HG03045 (cell line): Measurements from ENCODE around the gene DPP9.
"Not testable (repeated sequence)": the region's sequence is repeated elsewhere in the genome, so short reads cannot be mapped to it uniquely, and the experiment has no call there.

Experiments used
- ATAC-seq: cut with Tn5 transposase; IDR thresholded peaks from one replicate; pipeline ENCODE4 v1.9.1; 2021; ENCODE audit warnings: mild to moderate bottlenecking, moderate library complexity; ENCODE audit not compliant: unreplicated experiment

DPP9 gene

DNA sequence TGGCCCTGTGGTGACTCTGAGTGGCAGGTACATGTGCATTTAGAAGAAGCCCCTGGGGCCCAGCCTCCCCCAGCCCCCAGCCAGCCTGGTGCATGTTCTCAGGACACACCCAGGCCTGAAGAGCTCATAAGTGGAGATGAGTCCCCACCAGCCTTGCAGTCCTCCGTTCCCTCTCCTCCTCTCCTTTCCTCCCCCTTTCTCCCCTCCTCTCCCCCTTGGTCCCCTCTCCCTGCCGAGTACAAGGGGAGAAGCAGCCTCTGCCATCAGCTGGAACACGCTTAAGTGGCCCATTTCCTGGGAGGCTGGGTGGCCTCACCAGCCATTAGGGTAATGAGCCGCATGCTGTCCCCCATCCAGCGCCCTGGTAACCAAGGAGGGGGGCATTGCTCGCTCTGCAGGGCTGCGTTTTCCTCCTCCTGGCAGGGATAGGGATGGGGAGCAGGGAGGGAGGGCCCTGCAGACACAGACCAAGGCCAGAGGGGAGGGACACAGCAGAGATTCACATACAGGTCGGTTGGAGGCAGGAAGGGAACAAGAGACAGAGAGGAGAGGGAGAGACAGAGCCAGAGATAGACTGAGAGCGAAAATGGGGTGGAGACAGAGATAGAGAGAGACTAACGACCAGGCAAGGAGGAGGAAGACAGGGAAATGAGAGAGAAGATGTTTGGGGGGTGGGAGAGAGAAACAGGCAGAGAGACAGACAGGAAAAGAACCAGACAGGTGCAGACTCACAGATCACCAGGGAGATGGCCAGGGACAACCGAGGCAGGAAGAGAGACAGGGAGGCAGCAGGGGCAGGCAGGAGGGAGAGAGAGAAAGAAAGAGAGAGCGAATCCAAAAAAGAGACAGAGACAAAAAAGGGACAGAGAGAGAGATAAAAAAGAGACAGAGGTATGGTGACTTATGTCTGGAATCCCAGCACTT lies 19.3 kb upstream of the DPP9 start:
- ATAC-seq = no peak

DNA sequence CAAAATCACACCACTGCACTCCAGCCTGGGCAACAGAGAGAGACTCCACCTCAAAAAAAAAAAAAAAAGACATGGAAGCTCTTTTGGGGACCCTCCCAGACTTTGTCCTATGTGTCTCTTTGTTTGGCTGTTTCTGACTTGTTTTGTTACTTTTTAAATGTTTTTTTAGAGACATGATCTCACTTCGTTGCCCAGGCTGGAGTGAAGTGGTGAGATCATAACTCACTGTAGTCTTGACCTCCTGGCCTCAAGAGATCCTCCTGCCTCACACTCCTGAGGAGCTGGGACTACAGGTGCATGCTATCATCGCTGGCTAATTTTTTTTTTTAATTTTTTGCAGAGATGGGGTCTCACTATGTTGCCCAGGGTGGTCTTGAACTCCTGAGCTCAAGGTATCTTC lies 16.4 kb upstream of the DPP9 start:
- ATAC-seq = no peak

DNA sequence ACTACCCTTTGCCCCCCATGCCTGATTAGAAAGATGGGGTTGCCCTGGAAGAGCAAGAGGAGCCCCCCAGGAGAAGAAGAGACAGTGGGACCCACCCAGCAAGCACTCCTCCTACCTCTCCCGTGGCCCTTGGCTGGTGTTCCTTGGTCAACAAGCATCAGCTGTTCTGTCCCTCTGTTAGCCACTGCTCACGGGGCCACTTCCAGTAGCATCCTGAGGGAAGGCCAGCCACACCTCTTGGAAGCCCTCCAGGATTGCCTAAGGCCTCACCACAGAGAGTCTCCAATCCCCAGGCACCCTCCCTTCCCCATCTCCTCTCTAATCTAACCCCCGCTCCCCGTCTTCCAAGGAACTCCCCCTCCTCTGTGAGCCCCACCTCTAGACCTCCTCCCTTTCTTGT lies 15.1 kb upstream of the DPP9 start:
- ATAC-seq = no peak

DNA sequence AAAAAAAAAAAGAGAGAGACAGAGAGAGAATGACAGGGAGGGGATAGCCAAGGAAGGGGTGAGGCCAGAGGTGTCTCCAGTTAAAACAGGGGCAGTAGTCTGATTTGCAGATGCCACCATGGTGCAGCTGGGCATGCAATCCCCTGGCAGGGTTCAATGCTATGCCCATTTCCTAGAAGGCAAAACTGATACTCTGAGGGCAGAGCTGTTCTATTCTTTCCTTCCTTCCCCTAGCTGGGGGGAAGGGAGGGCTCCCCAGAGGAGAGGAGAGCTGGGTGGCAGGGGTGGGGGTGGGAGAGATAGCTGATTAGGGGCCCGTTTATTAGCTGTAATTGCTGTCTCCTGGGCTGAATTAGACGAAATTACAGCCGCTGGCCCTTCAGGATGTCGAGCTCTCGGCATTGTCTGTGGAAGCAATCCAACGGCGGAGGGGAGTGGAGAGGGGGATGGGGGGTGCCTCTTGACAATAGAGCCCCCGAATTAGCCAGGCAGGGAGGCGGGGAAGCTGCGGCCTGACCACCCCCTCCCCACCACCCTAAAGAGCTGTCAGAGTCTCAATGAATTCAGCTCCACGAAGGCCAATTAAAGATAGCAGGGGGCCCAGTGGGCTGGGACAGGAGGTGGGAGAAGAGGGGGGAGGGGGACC lies 14.4 kb upstream of the DPP9 start:
- ATAC-seq = no peak

DNA sequence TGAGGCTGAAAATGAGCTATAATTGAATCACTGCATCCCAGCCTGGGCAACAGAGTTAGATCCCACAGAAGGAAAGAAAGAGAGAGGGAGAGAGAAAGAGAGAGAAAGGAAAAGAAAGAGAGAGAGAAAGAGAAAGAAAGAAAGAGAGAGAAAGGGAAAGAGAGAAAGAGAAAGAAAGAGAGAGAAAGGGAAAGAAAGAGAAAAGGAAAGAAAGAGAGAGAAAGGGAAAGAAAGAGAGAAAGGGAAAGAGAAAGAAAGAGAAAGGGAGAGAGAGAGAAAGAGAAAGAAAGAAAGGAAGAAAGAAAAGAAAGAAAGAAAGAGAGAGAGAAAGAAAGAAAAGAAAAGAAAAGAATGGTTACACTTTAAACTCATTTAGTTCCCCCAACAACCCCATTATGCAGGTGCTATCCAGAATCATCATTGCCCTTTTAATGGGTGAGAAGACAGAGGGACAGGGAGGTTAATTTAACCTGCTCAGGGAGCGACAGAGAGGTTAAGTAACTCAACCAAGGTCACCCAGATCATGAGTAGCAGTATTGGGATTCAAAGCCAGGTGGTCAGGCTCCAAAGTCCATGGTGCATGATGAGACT lies 10.2 kb upstream of the DPP9 start:
- no peak for ATAC-seq

DNA sequence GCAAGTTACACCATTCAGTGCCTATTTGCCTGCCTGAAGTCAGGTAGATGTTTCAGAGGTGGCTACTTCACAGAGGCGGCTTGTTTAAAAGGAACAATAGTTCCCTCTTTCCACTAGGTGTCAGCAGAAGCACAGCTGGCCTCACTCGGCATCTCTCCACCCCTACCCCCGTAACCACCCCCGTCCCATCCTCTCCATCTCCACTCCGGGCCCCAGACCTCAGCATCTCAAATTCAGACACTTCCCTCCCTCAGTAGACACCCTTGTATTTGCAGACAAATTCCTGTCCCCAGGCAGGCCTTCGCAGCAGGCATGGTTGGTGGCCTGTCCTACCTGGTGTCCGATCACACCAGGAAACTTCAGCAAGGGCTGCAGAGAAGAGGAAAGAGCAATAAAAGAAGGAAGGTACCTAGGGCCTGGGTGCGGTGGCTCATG lies 9.1 kb upstream of the DPP9 start:
- no peak for ATAC-seq

DNA sequence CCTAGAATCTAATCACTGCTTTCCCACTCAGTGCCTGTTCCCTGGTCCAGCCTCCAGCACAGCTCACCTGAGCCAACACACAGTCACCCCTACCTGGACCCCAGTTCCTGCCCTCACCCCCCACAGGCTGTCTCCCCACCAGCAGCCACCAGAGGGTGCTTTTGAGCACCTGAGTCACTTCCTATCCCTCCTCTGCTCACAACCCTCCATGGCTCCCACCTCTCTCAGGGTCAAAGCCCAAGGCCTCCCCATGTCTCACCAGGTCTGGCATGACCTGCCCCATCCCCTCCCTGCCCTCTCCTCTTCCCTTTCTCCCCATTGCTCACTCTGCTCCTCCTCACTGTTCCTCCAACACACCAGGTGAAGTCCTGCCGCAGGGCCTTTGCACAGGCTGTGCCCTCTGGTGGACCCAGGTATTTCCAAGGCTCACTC lies 7.1 kb upstream of the DPP9 start:
- no peak for ATAC-seq

DNA sequence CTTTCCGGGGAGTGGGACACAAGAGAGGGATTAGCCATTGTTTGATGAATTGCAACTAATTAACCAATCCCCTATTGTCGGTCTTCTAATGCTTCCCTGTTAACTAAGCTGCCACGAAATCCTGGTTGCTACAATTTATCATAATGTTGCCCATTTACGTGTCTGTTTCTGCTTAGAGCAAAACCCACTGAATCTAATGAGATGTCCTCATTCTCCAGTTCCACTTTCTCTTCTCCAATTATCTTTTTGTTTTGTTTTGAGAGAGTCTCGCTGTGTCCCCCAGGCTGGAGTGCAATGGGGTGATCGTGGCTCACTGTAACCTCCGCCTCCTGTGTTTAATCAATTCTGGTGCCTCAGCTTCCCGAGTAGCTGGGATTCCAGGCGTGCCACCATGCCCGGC lies 5.2 kb upstream of the DPP9 start:
- no peak for ATAC-seq

DNA sequence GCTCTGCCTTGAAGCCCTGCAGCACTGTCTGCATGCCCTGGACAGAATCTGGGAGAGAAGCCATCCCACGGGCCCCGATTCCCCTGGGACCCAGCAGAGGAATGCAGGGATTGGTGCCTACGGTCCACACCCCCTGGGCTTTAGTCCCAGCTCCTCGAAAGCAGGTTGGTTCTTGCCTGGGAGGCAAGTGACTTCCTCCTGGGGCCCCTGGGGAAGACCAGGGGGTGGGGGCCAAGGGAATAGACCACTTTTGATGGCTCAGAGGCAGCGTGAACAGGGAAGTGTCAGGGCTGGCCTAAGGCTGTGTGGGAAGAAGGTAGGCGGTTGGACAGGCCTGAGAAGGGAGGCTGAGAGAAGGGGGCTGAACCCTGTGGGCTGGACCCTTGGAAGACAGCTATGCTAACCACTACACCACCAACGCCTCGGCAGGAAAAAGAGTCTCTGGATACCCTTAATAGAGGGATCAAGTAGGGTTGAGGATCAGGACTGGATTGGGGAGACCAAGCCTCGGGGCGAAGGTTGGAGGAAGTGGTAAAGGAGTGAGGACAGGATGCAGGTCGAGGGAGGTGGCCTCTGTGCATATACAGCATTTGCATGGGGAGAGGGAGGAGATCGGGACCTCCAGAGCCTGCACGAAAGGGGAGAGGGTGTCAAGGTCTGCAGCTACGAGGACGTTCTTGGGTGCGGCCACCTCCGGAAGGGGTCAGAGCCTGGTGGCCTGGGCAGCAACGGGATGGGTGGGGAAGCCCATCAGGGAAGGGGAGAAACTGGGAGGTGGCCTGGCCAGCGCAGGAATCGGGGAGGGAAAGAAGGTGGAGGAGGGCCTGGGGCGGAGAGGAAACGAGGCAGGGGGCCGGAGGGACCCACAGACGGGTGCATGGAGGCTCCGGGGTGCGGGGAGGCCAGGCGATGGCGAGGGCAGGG lies 709 bp downstream of the DPP9 start:
- no peak for ATAC-seq

DNA sequence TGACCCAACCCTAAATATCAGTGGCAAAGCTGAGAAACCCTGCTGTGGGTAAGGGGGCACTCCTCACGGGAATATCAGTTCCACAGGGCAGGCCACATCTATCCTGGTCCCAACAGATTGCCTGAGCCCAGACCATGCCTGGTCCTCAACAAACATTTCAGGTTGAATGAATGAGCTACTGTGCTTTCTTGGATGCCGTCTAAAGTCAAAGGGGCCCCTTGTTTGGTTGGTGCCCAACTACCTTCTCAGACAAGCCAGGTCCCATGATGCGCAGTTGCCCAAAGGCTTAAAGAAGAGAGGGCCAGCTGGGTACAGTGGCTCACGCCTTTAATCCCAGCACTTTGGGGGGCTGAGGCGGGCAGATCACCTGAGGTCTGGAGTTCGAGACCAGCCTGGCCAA lies 2.4 kb downstream of the DPP9 start:
- ATAC-seq = no peak

DNA sequence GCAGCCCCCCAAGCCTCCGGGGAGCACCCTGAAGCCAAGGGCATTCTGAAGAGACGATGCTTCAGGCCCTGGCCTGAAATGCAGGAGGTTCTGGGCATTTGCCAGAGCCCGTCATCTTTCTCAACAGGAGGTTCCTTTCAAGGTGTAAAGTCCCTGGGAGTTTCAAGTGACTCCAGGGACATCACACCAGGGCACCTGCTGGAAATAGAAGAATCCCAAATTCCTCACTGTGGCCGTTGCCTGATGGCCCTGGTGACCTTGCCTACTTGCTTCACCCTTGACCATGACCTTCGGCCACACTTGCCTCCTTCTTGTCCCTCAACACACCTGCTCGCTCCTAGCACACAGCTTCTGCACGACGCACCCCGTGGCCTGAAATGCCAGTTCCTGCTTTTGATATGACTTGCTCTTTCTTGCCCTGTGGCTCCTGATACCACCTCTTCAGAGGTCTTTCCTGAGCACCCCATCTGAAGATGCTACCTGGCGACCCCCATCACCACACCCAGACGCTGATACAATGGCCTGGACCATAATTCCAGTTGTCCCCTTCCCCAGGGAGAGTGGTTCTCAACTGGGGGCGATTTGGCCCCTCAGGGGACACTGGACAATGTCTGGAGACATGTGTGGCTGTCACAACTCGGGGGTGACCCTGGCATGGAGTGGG lies 3.5 kb downstream of the DPP9 start:
- no peak for ATAC-seq

DNA sequence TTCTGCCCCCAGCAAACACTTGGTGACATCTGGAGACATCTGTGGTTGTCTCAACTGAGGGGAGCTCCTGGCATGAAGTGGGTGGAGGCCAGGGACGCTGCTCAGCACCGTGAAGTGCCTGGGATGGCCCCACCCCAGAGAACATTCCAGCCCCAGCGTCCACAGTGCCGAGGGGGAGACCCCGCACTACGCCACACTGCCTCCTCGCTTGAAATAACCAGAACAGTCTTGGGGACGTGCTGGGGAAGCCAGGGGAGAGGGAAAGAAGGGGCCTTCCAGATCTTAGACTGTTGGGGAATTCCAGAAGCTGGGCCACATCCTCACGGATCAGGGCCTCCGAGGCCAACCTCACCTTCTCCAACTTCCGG lies 4.2 kb downstream of the DPP9 start:
- ATAC-seq = no peak

DNA sequence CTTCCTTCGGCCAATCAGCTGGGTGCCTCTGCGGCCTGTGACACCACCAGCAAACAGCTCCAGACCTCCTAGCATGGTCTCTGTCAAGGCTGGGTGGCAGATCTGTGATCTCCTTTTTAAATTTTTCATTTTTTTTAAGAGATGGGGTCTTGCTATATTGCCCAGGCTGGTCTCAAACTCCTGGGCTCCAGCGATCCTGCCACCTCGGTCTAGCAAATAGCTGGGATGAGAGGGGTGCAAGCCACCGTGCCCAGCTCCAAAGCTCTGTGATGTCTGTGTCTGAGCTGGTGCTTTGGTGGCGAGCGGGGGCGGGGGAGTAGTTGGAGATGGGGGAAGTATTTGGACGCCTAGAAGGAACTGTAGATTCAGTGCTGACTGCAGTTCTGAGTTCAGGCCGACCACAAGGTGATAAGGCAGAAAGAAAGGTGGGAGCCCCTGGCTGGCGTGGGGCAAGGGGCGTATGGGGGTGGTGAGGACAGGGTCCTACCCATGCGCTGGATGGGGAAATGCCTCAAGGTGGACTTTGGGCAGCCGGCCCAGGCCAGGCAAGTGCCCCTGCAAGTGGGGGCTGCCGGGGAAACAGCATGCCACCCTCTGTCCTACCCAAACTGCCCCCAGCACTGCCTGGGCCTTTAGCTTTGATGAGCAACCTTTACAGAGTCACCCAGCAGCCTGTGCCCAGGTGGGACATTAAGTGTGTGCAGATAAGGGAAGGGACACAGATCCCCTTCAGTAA lies 5.5 kb downstream of the DPP9 start:
- no peak for ATAC-seq

DNA sequence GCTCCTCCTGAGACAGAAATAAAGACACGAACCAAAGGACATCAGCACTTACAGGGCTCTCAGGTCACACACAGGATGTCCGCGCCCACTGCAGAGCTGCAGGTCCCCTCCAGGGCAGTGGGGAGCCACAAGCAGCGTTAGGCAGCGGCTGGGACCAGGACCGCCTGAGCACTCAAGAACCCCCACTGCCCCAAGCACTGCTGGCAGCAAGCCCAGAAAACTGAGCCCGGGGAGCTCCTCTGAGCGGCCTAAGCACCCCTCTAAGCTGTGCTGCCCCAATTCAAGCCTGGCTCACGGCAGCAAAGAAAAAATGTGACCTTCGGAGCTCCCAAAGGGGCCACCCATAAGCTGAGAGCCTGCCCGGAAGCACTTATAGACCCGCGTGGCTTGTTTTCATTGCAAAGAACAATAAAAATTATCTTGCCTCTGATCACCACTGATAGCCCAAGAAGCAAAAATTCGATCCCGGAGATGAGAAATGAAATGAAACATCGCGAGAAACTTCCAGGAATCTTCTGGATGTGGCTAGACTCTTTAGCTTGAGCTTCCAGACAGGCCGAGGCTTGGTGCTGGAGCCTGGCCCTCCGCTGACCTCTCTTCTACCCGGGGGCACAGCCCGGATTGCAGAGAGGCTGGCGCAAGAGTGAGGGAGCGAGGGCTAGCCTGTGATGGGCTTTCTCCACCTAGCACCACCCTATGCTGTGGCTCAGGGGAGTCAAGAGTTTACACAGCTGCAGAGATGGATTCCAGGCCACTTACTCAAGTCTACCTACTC lies 6.3 kb downstream of the DPP9 start:
- ATAC-seq = no peak

DNA sequence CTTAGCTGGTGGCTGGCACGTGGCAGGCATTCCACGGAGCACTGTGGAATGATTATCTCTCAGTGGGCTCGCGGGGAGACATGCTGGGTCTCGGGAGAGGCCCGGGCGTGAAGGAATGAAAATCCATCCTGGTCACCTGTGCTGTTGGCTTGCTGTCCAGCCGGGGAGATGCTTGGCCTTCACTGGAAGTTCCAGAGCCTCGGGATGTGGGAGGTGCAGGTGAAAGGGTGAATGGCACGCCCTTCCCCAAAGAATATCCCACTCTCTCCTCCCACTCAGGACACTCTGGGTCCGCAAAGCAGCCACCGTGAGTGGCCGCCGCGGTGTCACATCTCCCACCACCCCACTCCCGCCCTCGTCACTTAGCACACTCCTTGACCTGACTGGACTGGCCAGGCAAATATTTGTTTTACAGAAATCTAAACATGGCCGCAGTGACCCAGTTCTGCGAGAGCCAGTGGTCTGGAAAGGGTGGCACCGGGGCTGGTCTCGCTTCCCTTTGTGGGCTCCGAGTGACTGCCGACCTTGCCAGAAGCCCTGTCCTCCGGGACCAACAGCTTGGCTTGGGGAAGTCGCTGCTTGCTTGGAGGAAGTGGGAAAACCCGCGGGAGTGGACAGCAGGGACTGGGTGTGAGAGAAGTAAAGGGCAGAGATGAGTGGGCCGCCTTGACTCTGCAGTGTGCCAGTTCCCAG lies 8.0 kb downstream of the DPP9 start:
- no peak for ATAC-seq

DNA sequence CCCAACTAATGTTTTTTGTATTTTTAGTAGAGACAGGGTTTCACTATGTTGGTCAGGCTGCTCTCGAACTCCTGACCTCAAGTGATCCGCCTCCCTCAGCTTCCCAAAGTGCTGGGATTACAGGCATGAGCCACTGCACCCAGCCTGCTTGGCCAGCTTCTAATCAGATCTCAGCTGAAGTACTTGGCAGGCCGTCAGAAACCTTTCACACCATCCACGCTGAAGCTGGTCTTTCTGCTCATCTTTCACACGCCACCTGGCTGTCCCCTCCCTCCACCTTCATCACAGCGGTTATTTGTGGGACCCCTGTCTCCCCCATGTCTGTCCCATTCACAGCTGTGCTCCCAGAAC lies 8.5 kb downstream of the DPP9 start:
- ATAC-seq = not testable (repeated sequence)

DNA sequence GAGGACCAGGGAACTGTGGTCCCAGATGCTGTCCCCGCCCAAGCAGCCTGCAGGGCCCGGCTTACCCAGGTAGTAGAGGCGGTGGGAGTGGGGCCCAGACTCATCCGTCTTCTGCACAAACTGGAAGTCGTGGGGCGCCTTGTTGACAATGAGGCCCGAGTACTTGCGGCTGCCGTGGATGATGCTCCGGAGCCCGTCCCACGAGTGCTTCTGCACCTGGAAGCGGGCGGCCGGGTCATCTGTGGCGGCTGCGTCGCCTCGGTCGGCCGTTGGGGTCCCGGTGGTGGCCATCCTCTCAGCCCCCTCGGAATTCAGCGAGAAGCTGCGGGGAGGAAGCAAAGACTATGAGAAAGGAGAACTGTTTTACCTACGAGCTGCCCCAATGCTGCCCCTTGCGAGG lies 9.6 kb downstream of the DPP9 start:
- no peak for ATAC-seq

DNA sequence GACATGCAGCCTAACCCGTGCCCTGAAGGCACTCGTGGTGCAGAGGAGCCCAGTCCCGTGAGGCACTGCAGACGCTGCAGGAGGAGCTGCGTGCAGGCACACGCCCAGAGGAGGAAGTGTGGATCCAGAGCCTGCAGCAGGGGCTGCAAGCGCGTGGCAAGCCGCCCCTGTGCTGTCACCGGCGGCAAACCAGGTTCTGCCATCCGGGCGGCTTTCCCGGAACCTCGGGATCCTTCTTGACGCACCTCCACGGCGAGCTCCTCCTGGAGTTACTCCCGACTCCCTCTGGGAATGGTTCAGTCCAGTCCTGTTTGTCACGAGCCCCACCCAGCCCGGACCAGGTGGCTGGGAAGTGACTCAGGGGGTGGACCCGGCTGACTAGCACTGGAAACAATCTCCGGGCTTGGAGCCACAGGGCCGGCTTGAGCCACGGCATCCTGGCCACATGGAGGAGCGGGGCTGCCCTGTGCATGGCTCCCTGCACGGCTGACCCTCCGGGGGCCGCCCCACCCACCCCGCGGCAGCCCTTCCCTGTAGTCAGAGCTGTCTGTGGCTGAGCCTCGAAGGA lies 10.2 kb downstream of the DPP9 start:
- no peak for ATAC-seq
